ENCODE results near the gene PAX3.

GRCh38 chr2:222160944-222161343, 137.9 kb downstream of the PAX3 start:
- TF ChIP-seq POLR2AphosphoS5 (IDR thresholded peaks at IDR 0.05; ENCODE audit: low read depth, low read length) (no peak), TAF1 (IDR thresholded peaks at IDR 0.05; ENCODE audit: borderline replicate concordance, insufficient read depth, low read length) (no peak), FOXP2 (optimal IDR thresholded peaks at IDR 0.05; ENCODE audit: borderline replicate concordance, extremely low read depth, extremely low read length, insufficient read depth) (no peak)
